Endothelial cell of umbilical vein (primary cell): ENCODE results near the gene DEFB126. TPM values are rescaled to one million over a fixed set of nuclear protein-coding genes. Genes with fewer than 3 reads are reported as not detected.

ENCODE experiments used
- BruUV-seq: library from RNA; stranded (reverse); fragments of 400-500 nt; replicated peaks from 2 replicates; lab custom pipeline; 2021; lab: Mats Ljungman, UMichigan
- CTCF ChIA-PET: fragments of 300-600, 350-600 bp; sonication (Branson Sonifier 250); formaldehyde crosslinking; loops from one replicate; lab custom pipeline; 2021; ENCODE audit warnings: antibody characterized with exemption, inconsistent platforms; lab: Charles Lee
- POLR2A ChIA-PET: fragments of 300-600, 350-600 bp; sonication (Branson Sonifier 250); formaldehyde crosslinking; loops from one replicate; lab custom pipeline; 2021; ENCODE audit warnings: antibody characterized with exemption, inconsistent platforms; lab: Charles Lee
- DNase-seq: peaks from one replicate; pipeline ENCODE4 v3.0.0-alpha.2; 2011; ENCODE audit warnings: low read depth, low spot score
- FAIRE-seq: peaks from 2 replicates; lab custom pipeline; 2011; peaks lifted over from hg19 to GRCh38; lab: Jason Lieb, UNC
- H2AFZ ChIP-seq: 2 replicates; pipeline ENCODE4 v1.6.0; 2012; ENCODE audit warnings: low read depth, low read length, control low read depth, inconsistent platforms
- H3K27ac ChIP-seq: 2 replicates; pipeline ENCODE4 v1.5.1; 2011; ENCODE audit warnings: low read depth, mild to moderate bottlenecking, control low read depth, low read length, moderate library complexity; ENCODE audit not compliant: insufficient read depth
- H3K27me3 ChIP-seq, 2 experiments: 2 replicates each; pipeline versions ENCODE4 v1.6.0 to v1.6.1; 2011; ENCODE audit warnings: low read length in 2 of 2, mixed read lengths in 1 of 2; ENCODE audit not compliant: control insufficient read depth in 2 of 2, insufficient read depth in 2 of 2
- H3K36me3 ChIP-seq, 2 experiments: 2 replicates in 1 of 2; 3 replicates in 1 of 2; pipeline ENCODE4 v1.5.1; 2011; ENCODE audit warnings: low read length in 2 of 2, mild to moderate bottlenecking in 1 of 2, moderate library complexity in 1 of 2; ENCODE audit not compliant: control insufficient read depth in 2 of 2, insufficient read depth in 2 of 2; ENCODE audit errors: extremely low read depth in 1 of 2
- H3K4me1 ChIP-seq: 3 replicates; pipeline ENCODE4 v1.5.1; 2011; ENCODE audit warnings: mild to moderate bottlenecking, low read length; ENCODE audit not compliant: control insufficient read depth, insufficient read depth; ENCODE audit errors: extremely low read depth
- H3K4me2 ChIP-seq: 2 replicates; pipeline ENCODE4 v1.6.1; 2011; ENCODE audit warnings: low read length, control low read depth, mixed read lengths; ENCODE audit not compliant: insufficient read depth
- H3K4me3 ChIP-seq, 3 experiments: fragments of 200-600 bp in 1 of 3; sonication (generic), shearing (Covaris generic) in 1 of 3; replicated peaks in 1 of 3; 2 replicates each; pipeline ENCODE4 v1.5.1; 2011 to 2016; ENCODE audit warnings: control low read depth in 3 of 3, low read length in 3 of 3, mild to moderate bottlenecking in 2 of 3, inconsistent platforms in 1 of 3, low read depth in 1 of 3, moderate library complexity in 1 of 3; ENCODE audit not compliant: insufficient read depth in 1 of 3
- H3K79me2 ChIP-seq: 2 replicates; pipeline ENCODE4 v1.6.0; 2012; ENCODE audit warnings: low read length, inconsistent platforms; ENCODE audit not compliant: control insufficient read depth, insufficient read depth
- H3K9ac ChIP-seq: replicated peaks from 2 replicates; pipeline ENCODE3; 2011; ENCODE audit warnings: low read length, control low read depth; ENCODE audit not compliant: insufficient read depth; ENCODE audit errors: extremely low read depth
- H3K9me1 ChIP-seq: replicated peaks from 3 replicates; pipeline ENCODE4 v1.6.0; 2011; ENCODE audit warnings: mild to moderate bottlenecking, low read length; ENCODE audit not compliant: control insufficient read depth, insufficient read depth; ENCODE audit errors: extremely low read depth
- H3K9me3 ChIP-seq: replicated peaks from 2 replicates; pipeline ENCODE4 v1.5.1; 2012; ENCODE audit warnings: low read length, inconsistent platforms; ENCODE audit not compliant: control insufficient read depth, insufficient read depth
- H4K20me1 ChIP-seq: replicated peaks from 2 replicates; pipeline ENCODE3; 2011; ENCODE audit warnings: mild to moderate bottlenecking, low read length; ENCODE audit not compliant: control insufficient read depth, insufficient read depth; ENCODE audit errors: extremely low read depth
- EZH2 ChIP-seq: IDR thresholded peaks from 2 replicates; pipeline ENCODE4 v1.6.1; 2012; ENCODE audit warnings: borderline replicate concordance, low read depth, mild to moderate bottlenecking, moderate library complexity, low read length, inconsistent platforms; ENCODE audit not compliant: severe bottlenecking
- FOS ChIP-seq: IDR thresholded peaks from 2 replicates; pipeline ENCODE4 v1.6.1; 2011; ENCODE audit warnings: mild to moderate bottlenecking, low read length, moderate library complexity, borderline replicate concordance; ENCODE audit not compliant: insufficient read depth
- GATA2 ChIP-seq: IDR thresholded peaks from 2 replicates; pipeline ENCODE4 v1.7.0; 2011; ENCODE audit warnings: low read depth, mild to moderate bottlenecking, moderate library complexity, mixed read lengths, low read length; ENCODE audit not compliant: insufficient read length, insufficient read depth
- JUN ChIP-seq: IDR thresholded peaks from 2 replicates; pipeline ENCODE4 v1.6.1; 2011; ENCODE audit warnings: borderline replicate concordance, low read depth; ENCODE audit not compliant: insufficient read length, insufficient read depth
- MYC ChIP-seq: IDR thresholded peaks from one replicate; pipeline ENCODE4 v1.6.1; 2011; ENCODE audit warnings: mild to moderate bottlenecking, low read depth, low read length
- POLR2A ChIP-seq: IDR thresholded peaks from 2 replicates; pipeline ENCODE4 v1.6.1; 2012; ENCODE audit warnings: low read depth, mild to moderate bottlenecking, control low read depth, low read length
- POLR2AphosphoS5 ChIP-seq: IDR thresholded peaks from 2 replicates; pipeline ENCODE4 v1.6.1; 2012; ENCODE audit warnings: low read depth, mild to moderate bottlenecking, control low read depth, low read length, moderate library complexity; ENCODE audit not compliant: insufficient read depth
- dilution Hi-C: fragments of 300-500 bp; cut with MboI; formaldehyde crosslinking; loops from one replicate; pipeline ENCODE4 v1.15.0; 2019; ENCODE audit warnings: low sequenced_read_pairs; ENCODE audit not compliant: extremely low pct_ligation_motif_present
- intact Hi-C: fragments of 100-400 bp; cut with micrococcal nuclease; formaldehyde crosslinking; loops from one replicate; pipeline ENCODE4 v1.10.0; 2022
- polyA plus RNA-seq, 4 experiments: library from polyadenylated mRNA; depleted of rRNA in 3 of 4; stranded (reverse) in 3 of 4; unstranded in 1 of 4; fragments of >200 nt; gene quantifications; 2 replicates each; pipeline versions ENCODE4 v1.2.1 to v1.2.3, GENCODE V29; 2011 to 2012; ENCODE audit warnings: missing spikeins in 1 of 4
- total RNA-seq: library from RNA; stranded (reverse); gene quantifications from 2 replicates; pipeline ENCODE4 v1.2.3, GENCODE V29; 2021
- TF ChIP-seq, protein P1 (sequence below): IDR thresholded peaks from 2 replicates; pipeline ENCODE4 v1.6.1; 2011; ENCODE audit not compliant: insufficient read depth, insufficient read length
- TF ChIP-seq, protein P2 (sequence below), 2 donors: IDR thresholded peaks; 1 replicate in 1 of 2; 2 replicates in 1 of 2; pipeline ENCODE4 v1.5.1; 2011; ENCODE audit warnings: low read length in 2 of 2, mild to moderate bottlenecking in 2 of 2, moderate library complexity in 2 of 2, control low read depth in 1 of 2, inconsistent platforms in 1 of 2, low read depth in 1 of 2; ENCODE audit not compliant: insufficient read depth in 1 of 2; ENCODE audit errors: extremely low read depth in 1 of 2

The DEFB126 gene
- total and polyA plus RNA-seq, 2 donors (not counting 3 experiments of a cell fraction or from before 2014, with no cell fraction given) = not detected

DNA sequence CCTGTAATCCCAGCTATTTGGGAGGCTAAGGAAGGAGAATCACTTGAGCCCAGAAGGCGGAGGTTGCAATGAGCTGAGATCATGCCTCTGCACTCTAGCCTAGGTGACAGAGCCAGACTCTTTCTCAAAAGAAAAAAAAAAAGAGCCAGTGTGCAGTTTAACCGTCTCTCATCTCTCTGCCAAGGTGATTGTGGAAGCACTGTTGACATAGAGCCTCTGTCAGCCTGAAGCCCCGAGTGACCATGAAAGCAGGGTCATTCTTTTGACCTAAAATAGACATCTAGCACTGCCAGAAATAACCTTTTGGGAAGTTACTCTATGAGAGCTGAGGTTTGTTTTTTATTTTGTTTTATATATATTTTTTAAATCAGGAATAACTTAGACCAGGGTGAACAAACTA, 22.2 kb downstream of the DEFB126 start:
- Histone ChIP-seq H3K9me3 (no peaks in the 10 kb centered on the region), H3K27ac (no peak overlapping the region), H3K36me3 (no peaks in the 10 kb centered on the region), H3K27me3 (peaks cover 2 to 7% of the 10 kb centered on the region in 2 experiments), H3K4me1 (no peaks in the 10 kb centered on the region), H3K9ac (no peak overlapping the region), H3K79me2 (no peaks in the 10 kb centered on the region), H3K4me2 (no peak overlapping the region), H3K4me3 (no peak overlapping the region), H4K20me1 (no peaks in the 10 kb centered on the region), H3K9me1 (no peaks in the 10 kb centered on the region), H2AFZ (no peak overlapping the region)
- ChIA-PET POLR2A (no interaction called here), CTCF (no interaction called here)
- DNase-seq (no peak), FAIRE-seq (no peak)
- dilution Hi-C loops = no loop called here
- no TSS peak for BruUV-seq
- intact Hi-C loops = no loop called here
- TF ChIP-seq EZH2 = no peak

DNA sequence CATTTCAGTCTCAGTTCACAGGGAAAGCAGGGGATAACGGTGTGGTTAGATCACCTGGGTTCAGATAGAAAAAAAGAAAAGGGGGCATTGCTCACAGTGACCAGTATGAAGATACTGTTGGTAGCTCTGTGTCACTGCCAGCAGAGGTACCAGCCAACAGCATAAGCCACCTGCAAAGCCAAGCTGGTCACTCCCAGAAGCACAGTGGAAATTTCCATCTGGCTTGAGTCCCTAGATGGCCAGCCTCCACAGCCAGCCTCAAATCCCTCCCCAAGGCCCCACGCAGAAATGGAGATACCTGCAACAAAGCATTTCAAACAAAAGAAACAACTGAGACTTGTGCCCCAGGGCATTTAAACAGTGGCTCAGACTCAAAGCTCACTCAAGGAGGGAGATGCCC, 26.5 kb downstream of the DEFB126 start:
- TF ChIP-seq GATA2 (no peak), JUN (no peak), MYC (no peak), POLR2AphosphoS5 (no peak), POLR2A (no peak), FOS (no peak)
- TF ChIP-seq, protein P1, sequence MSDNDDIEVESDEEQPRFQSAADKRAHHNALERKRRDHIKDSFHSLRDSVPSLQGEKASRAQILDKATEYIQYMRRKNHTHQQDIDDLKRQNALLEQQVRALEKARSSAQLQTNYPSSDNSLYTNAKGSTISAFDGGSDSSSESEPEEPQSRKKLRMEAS = no peak
- TF ChIP-seq, protein P2, sequence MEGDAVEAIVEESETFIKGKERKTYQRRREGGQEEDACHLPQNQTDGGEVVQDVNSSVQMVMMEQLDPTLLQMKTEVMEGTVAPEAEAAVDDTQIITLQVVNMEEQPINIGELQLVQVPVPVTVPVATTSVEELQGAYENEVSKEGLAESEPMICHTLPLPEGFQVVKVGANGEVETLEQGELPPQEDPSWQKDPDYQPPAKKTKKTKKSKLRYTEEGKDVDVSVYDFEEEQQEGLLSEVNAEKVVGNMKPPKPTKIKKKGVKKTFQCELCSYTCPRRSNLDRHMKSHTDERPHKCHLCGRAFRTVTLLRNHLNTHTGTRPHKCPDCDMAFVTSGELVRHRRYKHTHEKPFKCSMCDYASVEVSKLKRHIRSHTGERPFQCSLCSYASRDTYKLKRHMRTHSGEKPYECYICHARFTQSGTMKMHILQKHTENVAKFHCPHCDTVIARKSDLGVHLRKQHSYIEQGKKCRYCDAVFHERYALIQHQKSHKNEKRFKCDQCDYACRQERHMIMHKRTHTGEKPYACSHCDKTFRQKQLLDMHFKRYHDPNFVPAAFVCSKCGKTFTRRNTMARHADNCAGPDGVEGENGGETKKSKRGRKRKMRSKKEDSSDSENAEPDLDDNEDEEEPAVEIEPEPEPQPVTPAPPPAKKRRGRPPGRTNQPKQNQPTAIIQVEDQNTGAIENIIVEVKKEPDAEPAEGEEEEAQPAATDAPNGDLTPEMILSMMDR (IDR thresholded peaks at IDR 0.05; ENCODE audit: extremely low read depth in 1 of 2, insufficient read depth in 1 of 2, low read depth in 1 of 2, low read length in 2 of 2) = no peak
- Histone ChIP-seq H4K20me1 (no peaks in the 10 kb centered on the region), H3K27ac (no peak overlapping the region), H2AFZ (no peak overlapping the region), H3K36me3 (no peaks in the 10 kb centered on the region), H3K4me2 (no peak overlapping the region), H3K4me3 (no peak overlapping the region), H3K79me2 (no peaks in the 10 kb centered on the region), H3K9me1 (no peaks in the 10 kb centered on the region), H3K9ac (no peak overlapping the region), H3K9me3 (no peaks in the 10 kb centered on the region), H3K27me3 (peaks cover 2 to 7% of the 10 kb centered on the region in 2 experiments), H3K4me1 (no peaks in the 10 kb centered on the region)
- ChIA-PET CTCF (no interaction called here), POLR2A (no interaction called here)
- DNase-seq = no peak
- BruUV-seq = no TSS peak
- dilution Hi-C loops = no loop called here
- no peak for FAIRE-seq
- intact Hi-C loops = no loop called here
